Esophagus squamous epithelium (tissue), 5 donors: ENCODE measurements around the gene C6orf132. TPM values are rescaled to one million over a fixed set of nuclear protein-coding genes. Genes with fewer than 3 reads are reported as not detected.

Experiments used
- DNase-seq: peaks from one replicate; lab custom pipeline; 2025; lab: John Stamatoyannopoulos, UW
- H3K27ac ChIP-seq, 4 donors: fragments of 200-600 bp; sonication (generic); one replicate each; pipeline ENCODE4 v1.5.1; 2016 to 2019; ENCODE audit warnings: mild to moderate bottlenecking in 1 of 4
- H3K27me3 ChIP-seq, 4 donors: fragments of 200-600 bp; sonication (generic); 1 replicate in 3 of 4; 2 replicates in 1 of 4; pipeline versions ENCODE4 v1.5.1 to v1.6.0; 2017 to 2021; ENCODE audit warnings: antibody characterized with exemption in 1 of 4
- H3K36me3 ChIP-seq, 3 donors: fragments of 200-600 bp; sonication (generic); one replicate each; pipeline ENCODE4 v1.5.1; 2016 to 2019
- H3K4me1 ChIP-seq, 3 donors: fragments of 200-600 bp; sonication (generic); one replicate each; pipeline ENCODE4 v1.5.1; 2017 to 2019
- H3K4me3 ChIP-seq, 4 donors: fragments of 200-600 bp; sonication (generic); 1 replicate in 3 of 4; 2 replicates in 1 of 4; pipeline ENCODE4 v1.5.1; 2016 to 2019; ENCODE audit warnings: mild to moderate bottlenecking in 2 of 4, moderate library complexity in 1 of 4
- H3K9me3 ChIP-seq, 3 donors: fragments of 200-600 bp; sonication (generic); one replicate each; pipeline ENCODE4 v1.5.1; 2016 to 2019
- CTCF ChIP-seq, 6 experiments: fragments of 450-650 bp in 4 of 6; fragments of 200-600 bp in 2 of 6; sonication (generic) in 2 of 6; IDR thresholded peaks; one replicate each; pipeline ENCODE4 v1.5.1; 2016 to 2019; ENCODE audit warnings: antibody characterized with exemption in 6 of 6, mild to moderate bottlenecking in 4 of 6, moderate library complexity in 4 of 6
- POLR2A ChIP-seq, 4 donors: fragments of 450-650 bp; IDR thresholded peaks; one replicate each; pipeline ENCODE4 v1.6.1; 2017; ENCODE audit warnings: antibody characterized with exemption in 4 of 4, mild to moderate bottlenecking in 4 of 4, moderate library complexity in 3 of 4
- WGBS, 2 donors: methylation state at CpG; one replicate each; pipeline ENCODE4 v1.1.5; 2018; 5-methylcytosine and 5-hydroxymethylcytosine counted together
- intact Hi-C: fragments of 100-400 bp; cut with DNase I; formaldehyde crosslinking; loops from one replicate; pipeline ENCODE4 v1.15.0; 2022
- total RNA-seq, 4 donors: library from RNA; depleted of rRNA; stranded (reverse); fragments of >200 nt; gene quantifications; one replicate each; pipeline ENCODE4 v1.1.0, GENCODE V29; 2016
- donor health status: DM: yes; HTN: yes; CAD: no.

The C6orf132 gene
- total RNA-seq, 4 donors from 2014 or later = 87.8 to 254 (median 142) TPM

- no peak overlapping the region for H3K4me3 ChIP-seq
These were observed 39.2 kb downstream of the C6orf132 start for GRCh38 chr6:42103216-42103615.

GRCh38 chr6:42101186-42101657, 41.2 kb downstream of the C6orf132 start:
- H3K4me1 ChIP-seq = peaks cover 50 to 96% (median 51%) of the 10 kb centered on the region in 3 donors
- H3K9me3 ChIP-seq = no peaks in the 10 kb centered on the region
- H3K36me3 ChIP-seq = peaks cover 0 to 36% (median 7%) of the 10 kb centered on the region in 3 donors
- H3K4me3 ChIP-seq = no peak overlapping the region
- DNase-seq = no peak
- no peaks in the 10 kb centered on the region for H3K27me3 ChIP-seq
- no peak for TF ChIP-seq CTCF (IDR thresholded peaks at IDR 0.05)
- TF ChIP-seq POLR2A (IDR thresholded peaks at IDR 0.05) = no peak
- peak overlapping the region; percentile 83 to 92 (median 88) for H3K27ac ChIP-seq
- intact Hi-C loops = no loop called here
- WGBS, 2 donors = 52 to 53% methylated on average over 8 of the region's 8 CpGs

More at GRCh38 chr6:42103216-42103615, 39.2 kb downstream of the C6orf132 start:
- H3K27me3 ChIP-seq = peaks cover 0 to 6% (median 0%) of the 10 kb centered on the region in 4 donors
- H3K9me3 ChIP-seq = no peaks in the 10 kb centered on the region
- peak overlapping the region; percentile 50 to 92 (median 88) for H3K27ac ChIP-seq
- H3K36me3 ChIP-seq = peaks cover 0 to 56% (median 7%) of the 10 kb centered on the region in 3 donors
- peaks cover 49 to 94% (median 50%) of the 10 kb centered on the region in 3 donors for H3K4me1 ChIP-seq
- TF ChIP-seq CTCF (IDR thresholded peaks at IDR 0.05) (no peak), POLR2A (IDR thresholded peaks at IDR 0.05) (no peak)
- DNase-seq = no peak
- intact Hi-C loops = no loop called here
- 74 to 87% methylated on average over 6 to 7 of the region's 7 CpGs for WGBS, 2 donors

GRCh38 chr6:42100029-42100901, 42.2 kb downstream of the C6orf132 start:
- intact Hi-C loops = no loop called here

GRCh38 chr6:42099340-42100028, 42.9 kb downstream of the C6orf132 start:
- no peaks in the 10 kb centered on the region for H3K9me3 ChIP-seq
- WGBS, 2 donors = 14 to 29% methylated on average over 5 to 9 of the region's 13 CpGs
- intact Hi-C loops = no loop called here
- no peak for DNase-seq
- no peaks in the 10 kb centered on the region for H3K27me3 ChIP-seq
- peak overlapping the region in 1 of 4 donors; percentile 19 for H3K4me3 ChIP-seq
- peaks cover 46 to 96% (median 51%) of the 10 kb centered on the region in 3 donors for H3K4me1 ChIP-seq
- H3K27ac ChIP-seq = peak overlapping the region; percentile 88 to 92 (median 90)
- peak in 1 of 4 donors; percentile 31 for TF ChIP-seq POLR2A (IDR thresholded peaks at IDR 0.05)
- TF ChIP-seq CTCF (IDR thresholded peaks at IDR 0.05) = no peak
- peaks cover 0 to 18% (median 7%) of the 10 kb centered on the region in 3 donors for H3K36me3 ChIP-seq

More at GRCh38 chr6:42100029-42100901, 42.2 kb downstream of the C6orf132 start:
- Histone ChIP-seq H3K9me3 (no peaks in the 10 kb centered on the region), H3K4me1 (peaks cover 50 to 96% (median 51%) of the 10 kb centered on the region in 3 donors), H3K36me3 (peaks cover 0 to 26% (median 7%) of the 10 kb centered on the region in 3 donors), H3K27me3 (no peaks in the 10 kb centered on the region), H3K27ac (peak overlapping the region; percentile 88 to 92 (median 90)), H3K4me3 (no peak overlapping the region)
- TF ChIP-seq POLR2A (IDR thresholded peaks at IDR 0.05) (peak in 1 of 4 donors; percentile 5), CTCF (IDR thresholded peaks at IDR 0.05) (no peak)
- no peak for DNase-seq
- 17 to 31% methylated on average over 13 to 14 of the region's 14 CpGs for WGBS, 2 donors
